ENCODE measurements around the gene MVK. TPM values are rescaled to one million over a fixed set of nuclear protein-coding genes. Genes with fewer than 3 reads are reported as not detected.

MVK gene
- total RNA-seq, 2 experiments from 2014 or later = 16.9 to 17.1 TPM

DNA sequence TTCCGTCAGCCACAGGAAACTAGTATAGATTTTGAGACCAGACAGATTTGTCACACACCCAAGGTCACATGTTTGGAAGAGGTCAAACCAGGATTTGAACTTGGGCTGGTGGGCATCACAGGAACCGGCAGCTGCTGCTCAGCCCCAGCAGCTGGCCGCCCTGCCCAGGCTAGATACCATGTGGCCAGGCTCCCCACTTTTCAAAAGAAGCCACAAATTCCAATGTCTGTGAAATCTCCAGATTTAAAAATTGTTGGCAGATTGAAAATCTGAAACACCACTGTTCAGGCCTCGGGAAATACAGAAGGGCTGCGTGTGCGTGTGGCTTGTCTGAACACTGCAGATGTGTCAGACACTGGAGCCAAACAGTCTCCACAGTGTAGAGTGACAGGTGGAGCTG is 30.7 kb upstream of the MVK start:
- CTCF ChIA-PET = no interaction called here
- POLR2A ChIA-PET = no interaction called here

DNA sequence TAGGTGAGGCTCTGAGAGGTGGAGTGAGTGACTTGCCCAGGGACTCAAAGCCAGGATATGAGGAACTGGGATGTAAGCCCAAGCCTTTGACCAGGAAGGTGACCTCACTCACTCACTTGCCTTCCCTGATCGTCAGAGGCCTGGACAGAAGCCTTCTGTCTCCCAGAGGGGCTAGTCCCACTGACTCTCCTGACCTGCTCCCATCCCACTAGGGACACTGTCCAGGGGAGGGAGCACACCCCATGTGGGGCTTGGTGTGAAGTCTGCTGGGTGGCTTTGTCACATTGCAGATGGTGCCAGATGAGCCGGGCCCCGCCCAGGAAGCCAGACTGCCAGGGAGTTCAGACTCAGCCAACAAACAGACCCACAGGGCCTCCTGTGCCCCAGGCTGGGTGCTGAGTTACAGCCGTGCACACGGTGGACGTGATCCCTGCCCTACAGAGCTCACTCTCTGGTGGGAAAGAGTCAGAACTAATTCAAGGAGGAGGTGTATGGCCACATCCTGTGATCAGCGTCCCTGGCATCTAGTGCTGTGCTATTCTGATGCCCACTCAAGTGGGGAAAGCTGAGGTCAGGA is 28.6 kb upstream of the MVK start:
- ChIA-PET POLR2A (no interaction called here), CTCF (no interaction called here)

DNA sequence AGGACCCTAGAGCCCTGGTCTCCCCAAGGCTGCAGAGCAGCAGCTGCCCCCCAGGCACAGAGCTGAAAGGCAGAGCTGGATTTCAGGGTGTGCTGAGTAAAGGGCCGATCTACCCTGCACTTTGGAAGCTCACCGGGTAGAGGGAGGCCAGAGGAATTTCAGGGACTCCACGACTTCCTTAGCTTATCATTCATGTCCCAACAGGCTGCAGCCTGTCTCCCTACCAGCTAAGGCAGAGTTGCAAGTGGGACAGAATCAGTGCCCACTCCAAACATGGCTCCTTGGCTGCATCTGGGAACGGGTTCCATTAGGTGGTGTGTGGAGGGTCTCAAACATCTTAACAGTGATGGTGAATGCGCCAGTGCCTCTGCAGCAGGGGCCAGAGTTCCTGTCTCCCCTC is 27.8 kb upstream of the MVK start:
- POLR2A ChIA-PET = no interaction called here
- CTCF ChIA-PET = no interaction called here

DNA sequence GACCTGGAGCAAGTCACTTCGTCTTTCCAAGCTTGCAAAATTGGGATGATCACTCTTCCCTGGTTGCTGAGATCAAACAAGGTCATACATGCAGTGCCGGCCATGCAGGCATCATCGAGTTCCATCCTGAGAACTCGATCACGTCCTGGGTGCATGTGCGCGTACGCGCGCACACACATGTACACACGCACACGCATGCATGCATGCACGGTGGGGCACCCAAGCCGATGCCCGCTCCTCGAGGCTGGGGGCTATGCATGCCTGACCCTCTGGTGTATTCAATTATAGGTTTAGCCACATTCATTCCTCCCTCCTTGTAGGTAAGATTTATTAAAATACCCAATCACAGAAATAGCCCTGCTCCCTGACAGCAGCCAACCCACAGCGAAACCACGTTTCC is 26.3 kb upstream of the MVK start:
- POLR2A ChIA-PET = no interaction called here
- CTCF ChIA-PET = no interaction called here

DNA sequence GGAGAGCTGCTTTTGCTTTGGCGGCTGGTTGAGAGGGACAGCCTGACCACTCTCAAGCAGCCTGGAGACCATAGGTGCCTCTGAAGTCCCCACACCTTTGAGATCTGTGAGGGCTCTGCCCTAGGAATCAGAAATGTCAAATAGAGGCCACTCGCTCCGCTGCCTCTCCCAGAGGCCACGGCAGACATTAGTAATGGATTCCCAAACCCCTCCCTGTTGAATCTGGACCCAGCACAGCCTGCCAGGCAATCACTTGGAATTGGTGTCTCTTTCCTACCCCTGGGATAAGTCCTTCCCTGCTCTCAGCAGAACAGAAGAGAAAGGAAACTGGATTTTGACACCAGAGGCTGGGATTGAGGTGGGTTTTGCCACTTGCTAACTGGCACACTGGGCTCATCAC is 25.3 kb upstream of the MVK start:
- CTCF ChIA-PET = no interaction called here
- POLR2A ChIA-PET = no interaction called here

DNA sequence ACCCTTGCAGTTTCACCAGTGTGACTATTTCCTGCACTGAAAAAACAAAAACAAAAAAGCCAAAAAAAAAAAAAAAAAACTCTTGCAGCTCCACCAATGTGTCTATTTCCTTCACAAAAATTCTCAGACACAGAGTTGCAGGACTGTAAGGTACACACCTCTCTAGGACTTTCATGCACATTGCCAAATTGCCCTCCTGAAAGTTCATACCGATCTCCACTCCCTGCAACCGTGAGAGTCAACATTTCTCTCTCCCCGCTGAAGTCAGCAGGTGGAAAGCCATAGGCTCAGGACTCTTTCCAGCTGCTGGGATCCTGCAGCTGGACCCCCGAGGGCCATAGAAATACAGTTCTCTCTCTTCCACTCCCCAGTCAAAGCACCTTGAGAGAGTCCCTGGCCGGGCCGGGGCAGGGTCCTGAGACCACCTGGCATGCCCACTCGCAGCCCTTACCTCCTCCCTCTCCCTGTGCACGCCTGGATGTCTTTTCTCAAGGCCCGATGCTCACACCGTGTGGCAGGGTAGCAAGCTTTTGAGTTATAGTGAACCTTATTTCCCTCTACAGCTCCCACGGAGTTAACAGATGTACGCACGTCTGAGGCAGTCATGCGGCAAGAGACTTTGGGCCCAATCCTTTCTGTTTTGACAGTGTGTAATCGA is 23.9 kb upstream of the MVK start:
- POLR2A ChIA-PET = interaction anchor here (0.7 kb wide), 1 partner anchor 46 kb away, joined by 4 read pairs; no protein-coding TSS in a partner anchor
- CTCF ChIA-PET = no interaction called here

DNA sequence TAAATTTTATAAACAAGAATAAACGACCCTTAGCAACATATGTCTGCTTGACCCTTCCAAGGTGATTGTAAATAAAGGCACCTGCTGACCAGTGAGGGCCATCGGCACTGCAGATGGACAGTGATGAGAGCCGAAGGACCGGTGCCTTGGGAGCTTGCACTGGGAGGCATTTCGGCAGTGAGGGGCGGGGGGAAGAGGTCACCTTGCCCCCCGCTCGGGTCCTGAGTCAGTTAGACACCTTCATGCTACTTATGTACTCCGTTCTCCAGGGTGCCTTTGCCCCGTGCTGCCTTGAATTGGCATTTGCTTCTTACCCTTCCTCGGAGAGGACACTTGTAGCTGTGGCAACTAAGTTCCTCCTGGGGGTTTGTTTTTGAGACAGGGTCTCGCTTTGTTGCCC is 23.3 kb upstream of the MVK start:
- CTCF ChIA-PET = no interaction called here
- POLR2A ChIA-PET = no interaction called here

DNA sequence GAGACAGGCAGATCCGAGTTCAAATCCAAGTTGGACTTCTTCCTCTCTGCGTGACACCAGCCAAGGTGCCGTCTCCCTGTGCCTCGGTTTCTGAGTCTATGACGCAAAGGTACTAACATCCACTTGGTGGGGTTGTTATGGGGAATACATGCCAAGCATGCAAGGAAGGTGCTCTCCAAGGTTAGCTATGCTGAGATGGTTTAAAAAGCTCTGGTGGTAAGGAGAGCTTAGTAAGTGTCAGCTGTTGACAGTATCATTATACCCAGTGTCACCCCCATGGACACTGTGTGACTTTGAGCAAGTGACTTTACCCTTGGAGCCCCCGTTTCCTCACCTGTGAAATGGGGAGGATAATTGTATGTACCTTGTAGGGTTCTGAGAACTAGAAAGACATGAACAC is 22.5 kb upstream of the MVK start:
- CTCF ChIA-PET = no interaction called here
- POLR2A ChIA-PET = no interaction called here

DNA sequence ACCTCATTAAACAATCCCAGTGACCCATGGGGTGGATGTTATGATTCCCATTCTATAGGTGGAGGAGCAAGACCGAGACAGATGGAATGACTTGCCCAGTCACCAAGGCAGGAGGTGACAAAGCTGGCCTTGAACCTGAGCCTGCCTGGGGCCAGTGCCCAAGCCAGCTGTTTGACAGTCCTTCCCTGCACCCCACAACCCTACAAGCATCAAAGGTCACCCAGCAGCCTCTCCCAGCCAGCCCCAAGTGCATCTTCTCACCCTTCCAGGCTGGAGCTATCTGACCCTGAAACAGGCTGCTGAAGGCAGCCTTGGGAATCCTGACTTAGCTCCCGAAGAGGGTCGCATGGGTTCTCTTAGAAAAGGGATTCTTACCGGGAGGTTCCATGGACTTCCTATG is 20.6 kb upstream of the MVK start:
- CTCF ChIA-PET = interaction anchor here (0.8 kb wide), 1 partner anchor 45 kb away, joined by 3 read pairs; no protein-coding TSS in a partner anchor
- POLR2A ChIA-PET = no interaction called here

DNA sequence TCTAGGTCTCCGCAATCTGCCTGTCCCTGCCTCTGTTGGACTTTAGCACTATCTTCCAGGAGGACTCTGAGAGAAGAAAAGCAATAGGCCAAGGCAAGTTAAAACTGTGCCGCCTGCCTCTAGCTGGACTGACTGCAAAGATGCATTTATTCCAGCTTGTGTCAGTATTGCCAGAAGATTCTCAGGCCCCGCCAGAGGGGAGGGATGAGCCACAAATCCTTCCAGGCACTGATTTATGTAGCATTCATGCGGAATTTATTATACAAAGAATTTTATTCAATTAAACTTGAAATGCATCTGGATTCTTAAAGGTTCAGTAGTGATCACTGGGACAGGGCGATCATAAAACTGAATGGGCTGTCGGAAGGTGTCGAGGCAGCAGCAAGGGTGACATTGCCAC is 20.1 kb upstream of the MVK start:
- ChIA-PET POLR2A (no interaction called here), CTCF (no interaction called here)

DNA sequence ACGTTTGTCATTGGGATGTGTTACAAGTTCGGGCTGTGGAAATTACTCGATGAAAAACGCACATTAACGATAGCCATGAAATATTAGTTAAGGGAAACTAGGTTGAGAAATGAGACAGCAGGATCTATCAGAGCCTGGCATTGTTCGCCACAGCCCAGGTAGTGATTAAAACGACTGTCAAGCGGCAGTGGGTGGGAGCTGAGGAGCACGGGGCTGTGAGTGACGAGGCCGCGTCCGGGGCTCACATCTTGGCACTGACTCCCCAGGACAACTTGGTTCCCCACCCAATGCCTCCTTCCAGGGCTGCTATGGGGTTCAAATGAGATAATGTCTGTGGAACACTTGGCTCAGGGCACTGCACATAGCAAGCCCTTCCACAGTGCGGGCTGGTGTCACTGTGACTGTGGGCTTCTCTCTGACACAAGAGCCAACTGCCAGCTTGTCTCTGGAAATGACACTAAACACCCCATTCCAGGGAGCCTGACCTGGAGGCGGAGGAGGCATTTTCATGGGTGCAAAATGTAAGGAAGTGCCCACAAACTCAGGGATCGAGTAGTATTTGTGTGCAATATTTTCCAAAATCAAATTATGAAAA is 19.6 kb upstream of the MVK start:
- POLR2A ChIA-PET = no interaction called here
- CTCF ChIA-PET = interaction anchor here (1.0 kb wide), 1 partner anchor 26 kb away, joined by 3 read pairs; no protein-coding TSS in a partner anchor

DNA sequence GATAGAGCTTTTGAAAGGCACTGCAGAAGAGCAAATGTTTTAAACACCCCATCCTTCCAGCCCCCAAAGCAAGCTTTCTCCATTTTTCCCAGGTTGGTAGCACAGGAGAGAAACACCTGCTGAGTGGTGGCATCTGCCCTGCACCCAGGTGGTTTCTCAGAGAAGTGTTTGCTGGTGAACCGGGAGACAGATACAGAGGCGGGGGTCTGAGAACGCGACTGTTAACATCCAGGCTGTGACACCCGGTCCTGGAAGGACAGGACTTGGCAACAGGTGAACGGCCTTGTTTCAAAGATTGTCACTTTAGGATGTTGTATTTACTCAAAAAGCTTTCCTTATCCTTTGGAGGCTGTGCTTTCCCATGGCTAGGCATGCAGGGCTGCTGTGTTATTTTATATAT is 18.8 kb upstream of the MVK start:
- ChIA-PET POLR2A (no interaction called here), CTCF (interaction anchor here (1.0 kb wide), 1 partner anchor 26 kb away, joined by 3 read pairs; no protein-coding TSS in a partner anchor)

DNA sequence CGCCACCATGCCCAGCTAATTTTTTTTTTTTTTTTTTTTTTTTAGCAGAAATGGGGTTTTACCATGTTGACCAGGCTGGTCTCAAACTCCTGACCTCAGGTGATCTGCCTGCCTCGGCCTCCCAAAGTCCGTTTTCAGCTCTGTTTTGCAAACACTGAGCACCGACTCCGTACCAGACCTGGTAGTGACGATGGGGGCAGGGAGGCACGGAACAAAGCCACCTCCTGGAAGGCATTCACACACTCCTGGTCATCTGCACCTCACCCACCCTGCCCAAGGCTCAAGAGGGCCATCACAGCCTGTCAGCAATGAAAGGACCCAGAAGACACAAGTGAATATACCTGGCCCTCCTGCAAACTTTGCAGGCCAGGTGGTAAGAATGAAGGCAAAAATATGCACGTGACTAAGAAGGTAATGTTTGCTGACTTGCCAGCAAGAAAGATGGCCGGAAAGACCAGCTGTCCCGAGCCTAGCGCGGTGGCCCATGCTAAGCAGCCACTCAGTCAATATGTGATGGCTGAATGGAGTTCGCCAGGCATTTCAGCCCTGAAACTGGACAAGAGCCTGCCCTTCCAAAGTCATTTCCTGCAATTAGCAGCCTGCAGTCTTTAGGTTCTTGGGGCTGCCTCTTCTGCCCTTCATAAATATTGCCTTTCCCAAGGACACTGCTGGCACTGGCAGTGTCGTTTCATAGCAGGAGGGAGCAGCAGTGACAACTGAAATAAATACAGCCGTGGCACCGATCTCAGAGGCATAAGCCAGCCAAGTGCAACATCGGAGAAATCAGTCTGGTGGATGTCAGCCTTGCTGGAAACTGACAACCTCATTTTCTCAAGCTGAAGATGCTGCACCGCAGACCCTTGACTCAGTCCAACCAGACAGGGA is 17.9 kb upstream of the MVK start:
- CTCF ChIA-PET = interaction anchor here (0.6 to 0.9 kb wide), 2 partner anchors 15 to 42 kb away, joined by 3 to 5 read pairs; no protein-coding TSS in a partner anchor
- POLR2A ChIA-PET = no interaction called here

DNA sequence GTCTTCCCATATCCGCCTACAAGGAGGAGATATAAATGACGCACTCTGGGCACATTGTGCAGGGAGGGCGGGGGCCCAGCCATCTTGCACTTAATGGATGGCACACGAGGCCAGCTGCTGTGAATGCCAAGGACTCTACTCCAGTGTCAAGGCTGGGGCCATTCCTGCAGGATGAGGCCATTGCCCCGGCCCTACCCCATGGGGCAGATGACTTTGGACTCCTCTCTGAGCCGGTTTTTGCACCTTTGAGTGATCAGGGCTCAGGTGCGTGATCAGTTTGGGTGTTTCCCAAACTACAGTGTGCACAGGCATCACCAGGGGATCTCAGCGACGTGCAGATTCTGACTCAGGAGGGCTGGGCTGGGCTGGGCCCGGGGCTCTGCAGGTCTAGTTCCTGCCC is 16.4 kb upstream of the MVK start:
- CTCF ChIA-PET = no interaction called here
- POLR2A ChIA-PET = no interaction called here

DNA sequence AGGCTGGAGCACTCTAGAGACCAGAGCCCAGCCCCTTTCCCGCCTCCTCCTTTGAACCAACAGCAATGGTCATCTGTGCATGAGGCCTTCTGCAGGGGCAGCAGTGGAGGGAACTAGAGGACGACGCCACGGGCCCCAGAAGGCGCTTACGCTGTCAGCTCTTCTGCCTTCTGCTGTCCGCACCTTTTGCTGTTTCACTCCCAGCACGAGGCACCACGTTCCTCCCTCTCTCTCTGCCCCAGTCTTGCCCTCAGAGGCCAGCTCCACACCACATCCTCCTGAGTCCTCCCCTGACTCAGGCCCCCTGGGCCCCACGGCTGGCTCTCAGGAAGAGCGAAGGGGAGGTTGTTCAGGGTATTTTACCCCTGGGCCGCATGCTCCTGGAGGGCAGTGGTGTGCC is 15.8 kb upstream of the MVK start:
- POLR2A ChIA-PET = no interaction called here

DNA sequence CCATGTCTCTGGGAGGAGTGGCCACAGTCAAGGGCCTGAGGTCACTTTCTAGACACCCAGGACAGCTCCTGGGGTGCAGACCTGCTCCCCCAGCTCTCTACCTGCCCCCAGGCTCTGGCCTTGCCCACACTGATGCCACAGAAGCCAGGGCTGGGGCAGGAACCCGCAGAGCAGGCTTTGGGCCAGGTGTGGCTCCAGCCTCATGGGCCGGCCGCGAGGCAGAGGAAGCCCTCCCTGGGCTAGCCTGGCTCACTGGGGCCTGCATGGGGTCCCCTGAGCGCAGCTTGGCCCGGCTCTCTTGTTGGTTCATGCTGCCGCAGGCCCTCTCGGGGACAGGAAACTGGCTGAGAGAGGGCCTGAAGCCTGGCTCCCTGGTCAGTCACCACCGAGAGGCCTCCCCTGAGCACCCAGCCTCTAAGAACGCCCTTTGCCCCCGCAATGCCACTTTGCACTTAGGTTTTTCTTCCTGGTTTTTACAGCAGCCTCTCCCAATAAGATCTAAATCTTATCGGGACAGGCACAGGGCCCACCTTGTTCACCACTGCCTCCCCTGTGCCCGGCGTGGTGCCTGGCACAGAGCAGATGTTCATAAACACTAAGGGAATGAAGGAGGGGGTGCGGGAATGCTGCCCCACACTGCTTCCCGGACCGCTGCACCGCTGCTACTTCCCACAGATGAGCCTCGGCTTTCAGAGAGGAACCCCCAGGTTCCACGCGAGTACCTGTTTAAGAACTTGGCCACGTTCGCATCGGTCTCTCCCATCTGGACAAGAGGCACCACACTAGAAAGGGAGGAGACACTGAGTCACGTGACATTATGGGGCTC is 15.0 kb upstream of the MVK start:
- ChIA-PET POLR2A (no interaction called here), CTCF (no interaction called here)

More for the DNA sequence above, 15.8 kb upstream of the MVK start:
- CTCF ChIA-PET = no interaction called here

DNA sequence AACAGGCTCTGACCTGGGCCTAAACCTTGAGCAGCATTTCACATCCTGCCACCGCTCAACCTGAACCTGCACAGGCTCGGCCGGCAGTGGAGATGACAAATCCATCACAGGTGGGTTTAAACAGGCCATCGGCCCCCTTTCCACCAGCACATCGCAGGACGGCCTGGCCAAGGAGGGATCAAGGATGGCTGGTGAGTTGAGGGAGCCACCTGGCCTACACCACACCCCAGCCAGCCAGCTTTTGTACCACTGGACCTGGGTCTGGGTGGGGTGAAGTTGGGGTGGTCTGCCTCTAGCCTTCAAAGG is 14.4 kb upstream of the MVK start:
- ChIA-PET POLR2A (no interaction called here), CTCF (interaction anchor here (1.8 kb wide), 1 partner anchor 10 kb away, joined by 4 read pairs; no protein-coding TSS in a partner anchor)

DNA sequence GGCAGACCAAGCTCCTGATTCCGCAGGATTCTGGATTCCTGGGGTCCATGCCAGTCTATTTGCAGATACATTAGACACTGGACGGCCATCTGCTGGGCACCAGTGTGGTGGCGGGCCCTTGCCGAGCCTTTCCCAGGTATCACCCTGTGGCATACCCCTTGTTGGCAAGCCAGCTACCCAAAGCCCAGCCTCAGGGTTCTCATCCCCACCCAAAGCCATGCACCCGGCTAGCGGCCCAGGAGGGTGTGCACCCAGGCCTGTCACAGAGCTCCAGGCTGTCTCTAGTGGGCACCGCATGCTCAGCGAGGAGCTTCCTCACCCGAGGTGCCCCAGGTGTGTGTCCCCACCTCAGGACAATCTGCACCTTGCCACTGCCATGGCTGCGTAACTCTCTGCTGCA is 14.0 kb upstream of the MVK start:
- CTCF ChIA-PET = interaction anchor here (1.8 kb wide), 1 partner anchor 9 kb away, joined by 4 read pairs; no protein-coding TSS in a partner anchor
- POLR2A ChIA-PET = no interaction called here

DNA sequence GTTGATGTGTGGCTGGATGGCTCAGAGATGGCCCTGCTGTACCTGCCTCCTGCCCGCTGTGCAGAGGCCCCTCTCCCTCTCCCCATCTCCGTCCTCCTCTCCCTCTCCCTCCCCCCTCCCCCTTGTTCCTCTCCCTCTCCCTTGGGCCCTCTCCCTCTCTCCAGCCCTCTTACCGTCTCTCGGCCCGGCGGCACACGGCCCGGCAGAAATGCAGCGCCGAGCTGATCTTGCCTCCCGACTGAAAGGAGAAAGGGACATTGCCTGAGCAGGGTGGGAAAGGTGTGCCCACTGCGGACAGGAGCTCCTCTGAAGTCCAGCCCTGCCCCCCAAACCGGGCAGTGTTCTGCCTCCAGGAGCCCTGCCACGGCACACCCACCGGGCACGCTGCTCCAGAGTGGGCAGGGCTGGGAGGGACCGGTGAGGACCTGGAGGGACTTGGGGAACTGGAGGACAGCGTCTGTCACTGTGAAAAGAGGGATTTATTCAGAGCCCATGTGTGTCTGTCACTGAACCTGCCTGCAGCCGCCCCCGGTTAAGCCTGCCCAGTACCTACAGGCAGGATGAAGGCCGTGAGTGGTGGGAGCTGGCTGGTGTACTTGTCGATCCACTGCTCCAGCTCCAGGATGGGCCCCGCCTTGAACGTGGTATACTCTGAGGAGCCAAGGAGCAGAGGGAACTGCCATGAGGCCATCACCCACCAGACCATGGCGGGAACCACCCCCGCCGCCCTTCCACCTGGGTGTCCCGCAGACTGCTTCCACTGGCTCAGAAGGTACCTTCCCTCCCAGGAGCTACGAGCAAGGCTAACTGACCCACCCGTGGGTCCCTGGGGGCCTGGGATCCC is 12.5 kb upstream of the MVK start:
- ChIA-PET CTCF (interaction anchor here (0.6 to 1.8 kb wide), 3 partner anchors 8 to 1606 kb away, joined by 3 to 4 read pairs (median 4); no protein-coding TSS in a partner anchor), POLR2A (no interaction called here)

Data from activated CD8-positive, alpha-beta memory T cell treated with anti-CD3 and anti-CD28 coated beads for 36 hours (primary cell).